Naive thymus-derived CD4-positive, alpha-beta T cell (primary cell): ENCODE results near the gene KRTAP9-7. TPM values are rescaled to one million over a fixed set of nuclear protein-coding genes. Genes with fewer than 3 reads are reported as not detected.
"Not testable (repeated sequence)": the region's sequence is repeated elsewhere in the genome, so short reads cannot be mapped to it uniquely, and the experiment has no call there.

ENCODE experiments used
- ATAC-seq: fragments of 150-1000 bp; cut with Tn5 transposase; 2 replicates; pipeline ENCODE4 v1.10.0; 2021; ENCODE audit warnings: mild to moderate bottlenecking, moderate library complexity
- CTCF ChIA-PET: fragments of 350-600 bp; sonication (Branson Sonifier 250); formaldehyde crosslinking; loops from one replicate; lab custom pipeline; 2021; ENCODE audit warnings: antibody characterized with exemption; lab: Charles Lee
- POLR2A ChIA-PET: fragments of 350-600 bp; sonication (Branson Sonifier 250); formaldehyde crosslinking; loops from one replicate; lab custom pipeline; 2021; ENCODE audit warnings: antibody characterized with exemption, inconsistent platforms; lab: Charles Lee
- DNase-seq, 9 donors: peaks; one replicate each; pipeline versions ENCODE4 v3.0.0 to v3.0.0-alpha.2; 2020 to 2022; ENCODE audit warnings: mixed read lengths in 1 of 9
- H3K27ac ChIP-seq: one replicate; pipeline ENCODE4 v1.7.0; 2013; ENCODE audit warnings: mild to moderate bottlenecking, low read depth, low read length, moderate library complexity
- H3K27me3 ChIP-seq, 2 donors: one replicate each; pipeline ENCODE4 v1.7.0; 2013; ENCODE audit warnings: low read length in 2 of 2, mild to moderate bottlenecking in 2 of 2, moderate library complexity in 2 of 2; ENCODE audit not compliant: control insufficient read depth in 2 of 2, insufficient read depth in 2 of 2
- H3K36me3 ChIP-seq, 3 experiments: 1 replicate in 2 of 3; 2 replicates in 1 of 3; pipeline ENCODE4 v1.7.0; 2013; ENCODE audit warnings: low read length in 3 of 3, mild to moderate bottlenecking in 3 of 3, moderate library complexity in 1 of 3; ENCODE audit not compliant: insufficient read depth in 3 of 3, control insufficient read depth in 2 of 3
- H3K4me1 ChIP-seq, 2 donors: one replicate each; pipeline ENCODE4 v1.7.0; 2013; ENCODE audit warnings: low read length in 2 of 2, mild to moderate bottlenecking in 2 of 2, moderate library complexity in 1 of 2; ENCODE audit not compliant: control insufficient read depth in 2 of 2, insufficient read depth in 2 of 2
- H3K4me3 ChIP-seq: 2 replicates; pipeline ENCODE4 v1.7.0; 2013; ENCODE audit warnings: mild to moderate bottlenecking, low read length
- H3K9me3 ChIP-seq, 3 experiments: 1 replicate in 2 of 3; 2 replicates in 1 of 3; pipeline ENCODE4 v1.7.0; 2013; ENCODE audit warnings: low read length in 3 of 3; ENCODE audit not compliant: control insufficient read depth in 2 of 3
- H3K27ac Mint-ChIP-seq, 9 donors: one replicate each; pipeline ENCODE4 v1.8.0; 2020 to 2022; ENCODE audit warnings: mixed read lengths in 9 of 9, mild to moderate bottlenecking in 8 of 9, moderate library complexity in 5 of 9, inconsistent platforms in 2 of 9
- H3K27me3 Mint-ChIP-seq, 5 donors: one replicate each; pipeline ENCODE4 v1.8.0; 2021 to 2022; ENCODE audit warnings: mixed read lengths in 5 of 5, mild to moderate bottlenecking in 1 of 5
- H3K36me3 Mint-ChIP-seq, 5 donors: one replicate each; pipeline ENCODE4 v1.8.0; 2020 to 2022; ENCODE audit warnings: mixed read lengths in 5 of 5, mild to moderate bottlenecking in 3 of 5, inconsistent platforms in 1 of 5
- H3K4me1 Mint-ChIP-seq, 7 donors: one replicate each; pipeline ENCODE4 v1.8.0; 2020 to 2022; ENCODE audit warnings: mixed read lengths in 7 of 7, mild to moderate bottlenecking in 3 of 7, inconsistent platforms in 1 of 7
- H3K4me3 Mint-ChIP-seq, 10 donors: one replicate each; pipeline ENCODE4 v1.8.0; 2020 to 2022; ENCODE audit warnings: mild to moderate bottlenecking in 10 of 10, mixed read lengths in 10 of 10, moderate library complexity in 6 of 10, inconsistent platforms in 2 of 10
- H3K9me3 Mint-ChIP-seq, 11 donors: one replicate each; pipeline ENCODE4 v1.8.0; 2020 to 2022; ENCODE audit warnings: mixed read lengths in 11 of 11, mild to moderate bottlenecking in 4 of 11, inconsistent platforms in 1 of 11, moderate library complexity in 1 of 11
- intact Hi-C, 2 donors: fragments of 100-400 bp; cut with micrococcal nuclease; formaldehyde crosslinking; loops; one replicate each; pipeline ENCODE4 v1.15.1; 2023
- polyA plus RNA-seq, 2 donors: library from polyadenylated mRNA; unstranded; fragments of 300-500 nt; fragmentation: Illumina TruSeq; gene quantifications; one replicate each; pipeline ENCODE4 v1.2.3, GENCODE V29; 2021
- total RNA-seq, 6 experiments: library from RNA in 5 of 6; stranded (reverse) in 5 of 6; gene quantifications; 1 replicate in 5 of 6; 2 replicates in 1 of 6; pipeline ENCODE4 v1.2.3 and lab custom pipeline; 2021 to 2026

The KRTAP9-7 gene
- total RNA-seq (not detected), polyA plus RNA-seq (not detected), total RNA-seq (lab: John Stamatoyannopoulos, UW) (not detected)

DNA sequence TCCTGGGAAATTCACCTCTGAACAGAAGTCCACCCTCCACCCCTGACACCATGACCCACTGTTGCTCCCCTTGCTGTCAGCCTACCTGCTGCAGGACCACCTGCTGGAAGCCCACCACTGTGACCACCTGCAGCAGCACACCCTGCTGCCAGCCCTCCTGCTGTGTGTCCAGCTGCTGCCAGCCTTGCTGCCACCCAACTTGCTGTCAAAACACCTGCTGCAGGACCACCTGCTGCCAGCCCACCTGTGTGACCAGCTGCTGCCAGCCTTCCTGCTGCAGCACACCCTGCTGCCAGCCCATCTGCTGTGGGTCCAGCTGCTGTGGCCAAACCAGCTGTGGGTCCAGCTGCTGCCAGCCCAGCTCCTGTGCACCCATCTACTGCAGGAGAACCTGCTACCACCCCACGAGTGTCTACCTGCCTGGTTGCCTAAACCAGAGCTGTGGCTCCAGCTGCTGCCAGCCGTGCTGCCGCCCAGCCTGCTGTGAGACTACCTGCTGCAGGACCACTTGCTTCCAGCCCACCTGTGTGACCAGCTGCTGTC is at the start of gene KRTAP9-7:
TSS of gene KRTAP9-7 (plus strand) at position 51 of the 543 bp plus-strand sequence. CDS start at position 51, 0 bp downstream.
- H3K4me3 ChIP-seq, CTCF ChIA-PET, H3K27ac ChIP-seq, H3K4me1 ChIP-seq, H3K27ac Mint-ChIP-seq, H3K27me3 ChIP-seq, DNase-seq, H3K9me3 Mint-ChIP-seq, H3K36me3 Mint-ChIP-seq, H3K4me3 Mint-ChIP-seq, intact Hi-C loops, H3K36me3 ChIP-seq, H3K9me3 ChIP-seq, ATAC-seq: not testable (repeated sequence)
- POLR2A ChIA-PET: interaction anchor here (0.6 kb wide), 1 partner anchor 14 kb away, joined by 3 read pairs; no protein-coding TSS in a partner anchor
- Mint-ChIP-seq H3K4me1 (peaks cover 0 to 12% (median 2%) of the 10 kb centered on the region in 7 donors), H3K27me3 (peaks cover 4 to 16% (median 6%) of the 10 kb centered on the region in 5 donors)

GRCh38 chr17:41226051-41226450 is 49.4 kb upstream of the KRTAP9-7 start:
- Mint-ChIP-seq H3K4me1 (peaks cover 0 to 15% (median 11%) of the 10 kb centered on the region in 7 donors), H3K9me3 (peaks cover 0 to 4% (median 0%) of the 10 kb centered on the region in 11 donors), H3K27ac (no peak overlapping the region), H3K36me3 (no peaks in the 10 kb centered on the region), H3K4me3 (no peak overlapping the region), H3K27me3 (peaks cover 0 to 17% (median 0%) of the 10 kb centered on the region in 5 donors)
- ChIA-PET POLR2A (no interaction called here), CTCF (no interaction called here)
- DNase-seq (no peak), ATAC-seq (no peak)
- no peaks in the 10 kb centered on the region for H3K4me1 ChIP-seq
- intact Hi-C loops: no loop called here
- no peak overlapping the region for H3K4me3 ChIP-seq
- no peaks in the 10 kb centered on the region for H3K9me3 ChIP-seq
- H3K36me3 ChIP-seq: no peaks in the 10 kb centered on the region
- peaks cover 0 to 6% of the 10 kb centered on the region in 2 donors for H3K27me3 ChIP-seq
- H3K27ac ChIP-seq: no peak overlapping the region

DNA sequence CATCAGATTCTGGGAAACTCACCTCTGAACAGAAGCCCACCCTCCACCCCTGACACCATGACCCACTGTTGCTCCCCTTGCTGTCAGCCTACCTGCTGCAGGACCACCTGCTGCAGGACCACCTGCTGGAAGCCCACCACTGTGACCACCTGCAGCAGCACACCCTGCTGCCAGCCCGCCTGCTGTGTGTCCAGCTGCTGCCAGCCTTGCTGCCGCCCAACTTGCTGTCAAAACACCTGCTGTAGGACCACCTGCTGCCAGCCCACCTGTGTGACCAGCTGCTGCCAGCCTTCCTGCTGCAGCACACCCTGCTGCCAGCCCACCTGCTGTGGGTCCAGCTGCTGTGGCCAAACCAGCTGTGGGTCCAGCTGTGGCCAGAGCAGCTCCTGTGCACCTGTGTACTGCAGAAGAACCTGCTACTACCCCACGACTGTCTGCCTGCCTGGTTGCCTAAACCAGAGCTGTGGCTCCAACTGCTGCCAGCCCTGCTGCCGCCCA is 48.9 kb upstream of the KRTAP9-7 start, which contains the start of gene KRTAP9-2:
TSS of gene KRTAP9-2 (plus strand) at position 51 of the 498 bp plus-strand sequence. CDS start at position 58, 7 bp downstream.
- H3K27ac Mint-ChIP-seq, H3K4me3 ChIP-seq, H3K9me3 ChIP-seq, ATAC-seq, H3K9me3 Mint-ChIP-seq, H3K27me3 ChIP-seq, H3K4me1 ChIP-seq, DNase-seq, H3K36me3 Mint-ChIP-seq, H3K36me3 ChIP-seq, POLR2A ChIA-PET, H3K27ac ChIP-seq, H3K4me3 Mint-ChIP-seq, intact Hi-C loops, CTCF ChIA-PET: not testable (repeated sequence)
- H3K4me1 Mint-ChIP-seq: peaks cover 0 to 15% (median 7%) of the 10 kb centered on the region in 7 donors
- H3K27me3 Mint-ChIP-seq: peaks cover 0 to 16% (median 0%) of the 10 kb centered on the region in 5 donors

GRCh38 chr17:41230094-41230493 is 45.4 kb upstream of the KRTAP9-7 start:
- Histone ChIP-seq H3K4me1 (no peaks in the 10 kb centered on the region), H3K27me3 (peaks cover 0 to 6% of the 10 kb centered on the region in 2 donors), H3K36me3 (no peaks in the 10 kb centered on the region), H3K4me3 (no peak overlapping the region), H3K27ac (no peak overlapping the region), H3K9me3 (no peaks in the 10 kb centered on the region)
- Mint-ChIP-seq H3K27ac (peak overlapping the region in 1 of 9 donors; percentile 23), H3K27me3 (peaks cover 0 to 25% (median 4%) of the 10 kb centered on the region in 5 donors), H3K36me3 (no peaks in the 10 kb centered on the region), H3K9me3 (peaks cover 0 to 2% (median 0%) of the 10 kb centered on the region in 11 donors), H3K4me3 (no peak overlapping the region), H3K4me1 (peaks cover 0 to 15% (median 7%) of the 10 kb centered on the region in 7 donors)
- DNase-seq (no peak), ATAC-seq (no peak)
- intact Hi-C loops: no loop called here
- ChIA-PET POLR2A (no interaction called here), CTCF (interaction anchor here (1.6 kb wide), 1 partner anchor 14 kb away, joined by 3 read pairs; no protein-coding TSS in a partner anchor)

DNA sequence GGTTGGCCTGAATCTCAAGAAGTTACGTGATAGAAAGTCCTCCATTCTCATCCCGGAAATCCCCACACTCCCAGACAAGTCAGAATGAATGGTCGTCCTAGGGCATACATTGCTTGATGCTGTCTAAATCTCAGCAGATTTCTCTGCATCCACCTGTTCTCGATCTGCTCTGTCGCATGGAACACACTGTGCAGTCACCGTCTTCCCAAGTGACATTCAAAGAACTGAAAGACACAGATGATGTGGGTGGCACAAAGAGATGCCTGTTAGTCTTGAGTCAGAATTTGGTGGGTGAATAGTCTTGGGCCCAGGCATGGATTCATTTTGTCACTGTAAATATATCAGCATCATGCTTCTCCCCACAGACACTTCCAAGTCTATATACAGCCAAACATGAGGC is 43.8 kb upstream of the KRTAP9-7 start:
- Histone ChIP-seq H3K27ac (no peak overlapping the region), H3K4me1 (no peaks in the 10 kb centered on the region), H3K27me3 (no peaks in the 10 kb centered on the region), H3K4me3 (no peak overlapping the region), H3K36me3 (no peaks in the 10 kb centered on the region), H3K9me3 (no peaks in the 10 kb centered on the region)
- intact Hi-C loops: no loop called here
- DNase-seq (no peak), ATAC-seq (no peak)
- ChIA-PET CTCF (no interaction called here), POLR2A (no interaction called here)
- Mint-ChIP-seq H3K9me3 (peaks cover 0 to 2% (median 0%) of the 10 kb centered on the region in 11 donors), H3K27ac (no peak overlapping the region), H3K36me3 (no peaks in the 10 kb centered on the region), H3K4me3 (no peak overlapping the region), H3K27me3 (peaks cover 0 to 27% (median 10%) of the 10 kb centered on the region in 5 donors), H3K4me1 (peaks cover 0 to 15% (median 9%) of the 10 kb centered on the region in 7 donors)

GRCh38 chr17:41232399-41233105 is 42.9 kb upstream of the KRTAP9-7 start, which contains the start of gene KRTAP9-3:
TSS of gene KRTAP9-3 (plus strand) at chr17:41232449. CDS start at chr17:41232502, 53 bp downstream.
- H3K27me3 ChIP-seq, DNase-seq, H3K9me3 Mint-ChIP-seq, H3K27ac Mint-ChIP-seq, intact Hi-C loops, H3K4me3 Mint-ChIP-seq, H3K9me3 ChIP-seq, H3K4me1 ChIP-seq, ATAC-seq, H3K4me3 ChIP-seq, H3K36me3 ChIP-seq, POLR2A ChIA-PET, CTCF ChIA-PET, H3K36me3 Mint-ChIP-seq, H3K27ac ChIP-seq: not testable (repeated sequence)
- peaks cover 0 to 15% (median 9%) of the 10 kb centered on the region in 7 donors for H3K4me1 Mint-ChIP-seq
- peaks cover 0 to 27% (median 11%) of the 10 kb centered on the region in 5 donors for H3K27me3 Mint-ChIP-seq
